HG03378 (cell line): Measurements from ENCODE around the gene MMP10.

ENCODE experiments used
- ATAC-seq: cut with Tn5 transposase; IDR thresholded peaks from one replicate; pipeline ENCODE4 v1.9.1; 2021; ENCODE audit warnings: mild to moderate bottlenecking, moderate library complexity; ENCODE audit not compliant: unreplicated experiment

The MMP10 gene

GRCh38 chr11:102780491-102780918, at the start of gene MMP10:
Gene MMP10, minus strand, starts transcription at chr11:102780628. Its CDS starts 37 bp downstream, at chr11:102780591.
- ATAC-seq = no peak

DNA sequence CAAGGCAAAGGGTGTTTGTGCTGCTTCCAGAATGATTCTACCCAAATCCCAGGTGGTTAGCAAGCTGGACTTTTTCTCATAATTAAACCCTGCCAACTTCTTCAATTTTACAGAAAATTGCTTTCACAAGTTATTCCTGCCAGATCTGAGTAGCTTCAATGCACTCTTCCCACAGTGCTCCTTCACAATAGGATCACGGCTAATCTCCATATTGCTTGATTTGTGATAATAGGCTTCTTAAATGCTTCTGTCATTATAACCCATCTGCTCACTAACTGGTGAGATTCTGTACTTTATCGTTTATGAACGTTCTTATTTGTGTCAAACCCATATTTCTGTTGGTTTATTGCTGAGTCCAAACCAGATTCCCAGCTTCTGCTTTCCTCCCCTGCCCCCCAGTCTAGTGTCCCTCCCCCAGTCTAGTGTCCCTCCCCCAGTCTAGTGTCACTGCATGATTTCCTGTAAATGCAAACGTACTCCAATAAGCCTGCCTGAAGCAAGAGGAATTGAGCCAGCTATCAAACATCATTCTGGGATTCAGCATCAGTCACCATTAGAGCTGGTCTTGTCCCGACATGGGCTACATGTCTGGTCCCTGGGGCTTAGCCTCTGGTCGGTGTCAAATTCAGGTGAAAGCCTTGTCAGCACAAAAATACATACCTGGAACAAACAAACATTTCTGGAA, 49.0 kb upstream of the MMP10 start:
- no peak for ATAC-seq

DNA sequence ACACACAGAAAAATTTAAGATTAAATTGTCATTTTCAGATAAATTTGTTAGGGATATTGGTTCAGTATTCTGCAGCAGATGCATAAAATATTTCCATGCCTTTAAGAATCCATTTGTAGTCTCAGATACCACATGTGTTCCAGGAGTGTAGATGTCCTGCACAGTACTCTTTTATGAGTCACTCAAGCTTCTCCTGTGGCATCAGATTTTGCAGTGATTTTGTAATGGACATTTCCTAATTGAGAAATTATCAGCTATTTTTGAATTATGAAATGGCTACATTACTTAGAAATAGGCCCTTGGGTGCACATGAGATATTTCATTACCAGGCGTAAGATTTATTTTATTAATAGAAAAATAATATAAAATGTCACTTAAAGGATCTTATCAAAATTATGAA, 44.1 kb upstream of the MMP10 start:
- ATAC-seq = no peak

GRCh38 chr11:102819491-102819890, 39.1 kb upstream of the MMP10 start:
- ATAC-seq = no peak

GRCh38 chr11:102813484-102813883, 33.1 kb upstream of the MMP10 start:
- no peak for ATAC-seq

- no peak for ATAC-seq
These were observed 31.8 kb upstream of the MMP10 start for GRCh38 chr11:102812188-102812587.

DNA sequence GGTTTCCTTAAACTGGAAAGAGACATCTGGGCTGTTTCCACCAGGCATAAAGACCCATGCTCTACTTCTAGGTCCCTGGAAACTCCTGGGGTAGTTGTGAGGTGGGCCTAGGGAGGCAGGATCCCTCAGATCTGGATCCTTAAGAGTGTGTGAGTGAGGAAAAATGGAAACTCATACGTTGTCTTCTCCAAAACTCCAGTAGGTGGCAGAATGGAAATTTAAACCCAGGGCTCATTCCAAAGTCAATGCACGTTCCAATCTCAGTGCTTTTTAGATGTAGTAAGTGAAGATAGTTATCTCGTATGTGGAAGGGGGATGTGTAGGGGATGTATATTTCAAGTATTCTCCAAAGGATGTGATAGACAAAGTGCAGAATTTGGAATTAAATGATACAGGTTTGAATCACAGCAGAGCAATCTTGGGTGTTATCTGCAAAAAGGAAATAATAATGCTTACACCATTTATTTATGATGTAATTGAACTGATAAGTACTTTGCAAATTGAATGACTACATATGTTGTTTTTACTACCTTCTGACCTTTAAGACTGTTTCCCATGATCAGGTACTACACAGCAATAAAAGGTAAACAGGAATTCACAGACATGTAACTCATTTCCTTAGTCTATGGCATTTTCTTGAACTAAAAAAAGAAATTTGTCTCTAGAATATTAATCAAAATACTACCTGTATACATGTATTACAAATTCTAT, 30.7 kb upstream of the MMP10 start:
- ATAC-seq = no peak

- ATAC-seq = no peak
These were observed 29.5 kb upstream of the MMP10 start for GRCh38 chr11:102809971-102810370.

DNA sequence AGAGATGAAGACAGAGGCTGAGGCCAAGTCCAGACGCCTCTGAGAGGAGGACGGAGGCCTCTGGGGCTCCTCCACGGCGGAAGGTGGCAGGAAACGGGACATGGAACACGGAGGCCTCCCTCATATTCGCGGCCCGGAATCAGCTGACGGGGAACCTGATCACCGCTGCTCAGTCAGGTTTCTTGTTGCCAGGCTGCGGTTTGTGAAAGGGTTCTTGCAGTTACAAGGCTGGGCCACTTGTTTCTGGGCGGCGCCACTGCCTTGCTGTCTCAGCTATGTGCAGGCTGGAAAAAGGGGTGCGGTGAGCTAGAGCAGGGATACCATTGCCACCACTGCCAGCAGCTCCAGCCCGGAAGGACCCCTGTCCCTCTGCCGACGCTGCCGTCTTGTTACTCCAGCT, 27.5 kb upstream of the MMP10 start:
- peak; percentile 61 for ATAC-seq

GRCh38 chr11:102806296-102806695, 25.9 kb upstream of the MMP10 start:
- ATAC-seq = no peak

DNA sequence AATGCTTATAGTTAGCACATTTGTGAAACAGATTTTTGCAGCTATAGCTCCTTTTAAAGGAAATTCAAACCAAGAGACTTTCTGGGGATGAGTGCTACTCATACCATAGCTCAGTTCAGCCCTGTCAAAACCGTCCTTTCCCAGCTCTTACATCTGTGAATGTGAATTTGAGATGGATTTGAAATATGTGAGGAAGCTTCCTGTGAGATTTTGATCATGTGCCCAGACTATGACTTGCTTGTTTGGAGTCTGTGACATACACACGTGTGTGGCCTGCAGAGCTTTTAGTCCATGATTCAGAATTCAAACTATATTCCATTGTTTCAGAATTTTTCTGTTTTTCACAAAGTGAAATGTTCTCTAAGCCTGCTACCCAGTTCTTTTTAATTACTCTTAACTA, 21.9 kb upstream of the MMP10 start:
- ATAC-seq = no peak

- ATAC-seq = no peak
These were observed 20.3 kb upstream of the MMP10 start for GRCh38 chr11:102800767-102801166.

DNA sequence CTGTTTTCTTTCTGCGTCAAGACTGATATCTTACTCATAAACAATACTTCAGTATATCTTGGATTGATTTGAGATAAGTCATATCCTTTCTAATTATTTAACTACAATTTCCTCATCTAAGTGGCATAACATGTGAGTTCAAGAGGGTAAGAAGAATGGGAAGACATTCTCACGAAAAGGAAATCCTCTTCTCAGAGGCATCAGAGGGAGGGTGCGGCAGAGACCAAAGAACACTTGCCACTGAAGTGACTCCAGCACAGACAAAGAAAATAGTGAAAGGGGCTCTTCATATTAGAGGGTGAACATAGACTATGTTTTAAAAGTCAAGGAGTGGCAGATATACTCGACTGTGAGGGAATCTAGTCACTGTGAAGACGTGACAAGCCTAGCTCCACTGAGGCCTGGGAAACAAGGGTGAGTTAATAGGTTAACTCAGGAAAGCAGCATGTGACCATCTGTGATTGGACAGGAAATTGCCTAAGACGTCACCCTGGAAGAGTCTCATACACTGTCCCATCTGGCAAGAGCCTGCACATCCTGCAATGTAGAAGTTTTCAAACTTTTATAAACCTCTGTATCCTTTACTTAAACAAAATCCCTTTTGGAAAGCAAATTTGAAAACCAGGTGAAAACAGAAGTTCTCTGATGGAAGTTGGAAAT, 19.4 kb upstream of the MMP10 start:
- ATAC-seq = no peak

DNA sequence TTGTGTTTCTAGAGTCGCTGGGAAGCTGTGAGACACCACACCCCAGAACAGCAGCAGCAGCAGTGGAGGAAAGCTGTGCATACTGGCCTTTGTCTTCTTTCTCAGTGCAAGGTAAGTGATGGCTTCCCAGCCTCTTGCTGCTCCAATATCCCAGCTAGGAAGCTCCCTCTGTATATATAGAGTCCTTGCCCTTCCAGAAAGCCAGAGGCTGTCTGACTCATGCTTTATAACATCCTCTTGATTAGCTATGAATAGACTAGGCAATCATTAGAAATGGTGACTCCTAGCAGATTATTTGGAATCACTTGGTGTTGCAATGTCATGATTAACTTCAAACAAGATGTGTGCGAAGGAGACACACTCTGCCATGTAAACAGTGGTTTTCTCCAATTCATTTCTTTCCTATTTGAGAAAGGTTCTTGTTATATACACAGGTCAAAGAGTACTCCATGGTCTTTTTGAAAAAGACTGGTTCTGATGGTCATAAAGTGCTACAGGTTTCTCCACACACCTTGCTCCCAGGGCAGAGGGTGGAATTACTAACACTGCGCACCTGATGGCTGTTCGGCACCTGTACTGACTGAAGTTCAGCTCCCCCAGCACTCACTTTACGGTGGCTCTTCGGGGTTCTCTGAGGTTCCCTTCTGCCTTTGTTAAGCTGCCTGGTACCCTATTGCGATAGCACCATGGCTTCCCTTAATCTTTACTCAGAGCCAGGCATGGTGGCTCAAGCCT, 17.8 kb upstream of the MMP10 start, which contains the start of gene MMP1:
MMP1 (minus strand) TSS at position 149 of the 735 bp plus-strand sequence; CDS start at position 81, 68 bp downstream.
- no peak for ATAC-seq

DNA sequence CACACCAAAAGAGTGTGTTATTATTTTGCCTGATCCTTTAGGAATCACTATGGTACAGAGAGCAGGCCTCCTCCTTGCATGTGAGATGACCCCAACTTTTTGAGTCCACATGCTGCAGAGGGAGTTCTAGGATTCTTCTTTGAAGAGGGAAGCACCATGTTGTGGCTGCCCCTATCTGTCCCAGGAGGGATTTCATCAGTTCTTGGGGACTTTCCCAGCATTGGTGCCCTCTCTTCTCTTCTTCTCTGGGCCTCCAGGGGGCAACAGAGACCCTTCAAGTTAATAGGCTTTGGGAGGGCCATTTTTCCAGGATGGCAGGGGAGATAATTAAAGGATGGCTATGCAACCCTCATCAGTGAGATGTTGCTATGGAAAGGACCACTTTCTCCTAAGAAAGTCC, 14.0 kb upstream of the MMP10 start:
- peak; percentile 88 for ATAC-seq

- ATAC-seq = no peak
These were observed 13.4 kb upstream of the MMP10 start for GRCh38 chr11:102793677-102794290.

DNA sequence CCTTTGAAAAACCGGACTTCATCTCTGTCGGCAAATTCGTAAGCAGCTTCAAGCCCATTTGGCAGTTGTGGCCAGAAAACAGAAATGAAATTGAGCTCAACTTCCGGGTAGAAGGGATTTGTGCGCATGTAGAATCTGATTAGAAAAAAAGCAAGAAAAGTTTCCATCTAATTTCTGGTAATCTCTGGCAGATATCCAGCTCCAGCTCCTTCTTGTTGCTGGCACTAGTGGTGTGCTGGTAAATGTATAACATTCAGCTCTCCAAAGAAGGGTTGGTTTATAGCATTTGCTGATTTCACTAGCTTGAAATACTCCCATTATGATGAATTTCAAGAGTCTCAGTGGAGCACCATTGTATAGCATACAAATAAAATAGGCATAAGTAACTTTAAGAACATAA, 12.2 kb upstream of the MMP10 start:
- ATAC-seq = no peak

DNA sequence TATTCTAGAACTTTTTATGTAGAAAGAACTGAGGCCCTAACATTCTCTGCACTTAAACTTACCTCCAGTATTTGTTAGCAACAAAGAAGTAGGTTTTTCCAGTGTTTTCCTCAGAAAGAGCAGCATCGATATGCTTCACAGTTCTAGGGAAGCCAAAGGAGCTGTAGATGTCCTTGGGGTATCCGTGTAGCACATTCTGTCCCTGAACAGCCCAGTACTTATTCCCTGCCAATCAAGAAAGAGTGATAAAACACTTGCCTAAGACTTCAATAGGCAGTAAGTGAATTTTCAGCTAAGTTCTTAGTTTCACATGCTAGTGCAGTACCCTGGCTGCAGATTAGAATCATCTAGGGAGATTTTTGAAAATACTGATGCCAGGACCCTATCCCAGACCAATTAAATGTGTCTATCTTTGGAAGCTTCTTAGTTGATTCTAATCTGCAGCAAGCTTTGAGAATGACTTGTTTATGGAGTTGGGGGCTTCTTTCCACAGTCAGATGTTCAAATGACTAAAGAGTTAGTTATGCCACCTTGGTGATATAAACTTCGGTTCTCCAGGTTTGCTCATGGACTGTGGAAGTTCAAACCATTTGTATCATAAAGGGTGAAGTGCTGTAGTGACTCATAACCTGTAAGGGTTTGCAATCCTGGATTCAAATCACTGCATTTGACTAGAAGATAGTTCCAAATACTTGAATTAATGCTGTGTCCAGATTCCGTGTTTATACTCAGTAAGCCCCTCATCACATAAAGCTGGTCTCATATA, 11.0 kb upstream of the MMP10 start:
- ATAC-seq = no peak

DNA sequence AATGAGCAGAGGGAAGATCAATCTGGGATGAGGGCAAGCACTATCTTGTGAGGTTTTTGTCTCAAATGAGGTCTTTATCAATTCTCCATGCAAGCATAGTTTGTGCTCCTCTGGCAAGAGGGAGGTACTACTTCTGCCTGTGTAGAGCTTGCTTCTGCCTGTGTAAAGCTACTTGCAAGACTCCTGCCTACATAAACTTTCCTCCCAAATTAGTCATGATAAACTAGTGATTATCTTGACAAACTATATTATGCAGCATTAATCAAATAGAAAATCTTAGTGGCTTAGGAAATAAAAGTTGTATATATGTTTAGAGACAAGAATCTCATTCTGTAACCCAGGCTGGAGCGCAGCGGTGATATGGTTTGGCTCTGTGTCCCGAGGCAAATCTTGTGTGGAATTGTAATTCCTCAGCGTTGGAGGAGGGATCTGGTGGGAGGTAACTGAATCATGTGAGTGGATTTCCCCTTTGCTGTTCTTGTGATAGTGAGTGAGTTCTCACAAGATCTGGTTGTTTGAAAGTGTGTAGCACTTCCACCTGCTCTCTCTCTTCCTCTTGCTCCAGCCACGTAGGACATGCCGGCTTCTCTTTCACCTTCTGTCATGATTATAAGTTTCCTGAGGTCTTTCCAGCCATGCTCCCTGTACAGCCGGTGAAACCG, 8.0 kb upstream of the MMP10 start:
- no peak for ATAC-seq

DNA sequence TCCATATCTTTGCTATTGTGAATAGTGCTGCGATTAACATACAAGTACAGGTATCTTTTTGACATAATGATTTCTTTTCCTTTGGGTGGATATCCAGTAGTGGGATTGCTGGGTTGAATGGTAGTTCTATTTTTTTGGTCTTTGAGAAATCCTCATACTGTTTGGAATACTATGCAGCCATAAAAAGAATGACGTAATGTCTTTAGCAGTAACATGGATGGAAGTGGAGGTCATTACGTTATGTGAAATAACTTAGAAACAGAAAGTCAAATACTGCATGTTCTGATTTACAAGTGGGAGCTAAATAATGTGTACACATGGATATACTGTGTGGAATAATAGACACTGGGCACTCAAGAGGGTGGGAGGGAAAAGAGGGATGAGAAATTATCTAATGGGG, 4.0 kb upstream of the MMP10 start:
- ATAC-seq = no peak
